ENCODE data around the gene FGF23.
A peak's percentile ranks its signal among the peaks of the same experiment; 100 is the strongest.

Gene FGF23

DNA sequence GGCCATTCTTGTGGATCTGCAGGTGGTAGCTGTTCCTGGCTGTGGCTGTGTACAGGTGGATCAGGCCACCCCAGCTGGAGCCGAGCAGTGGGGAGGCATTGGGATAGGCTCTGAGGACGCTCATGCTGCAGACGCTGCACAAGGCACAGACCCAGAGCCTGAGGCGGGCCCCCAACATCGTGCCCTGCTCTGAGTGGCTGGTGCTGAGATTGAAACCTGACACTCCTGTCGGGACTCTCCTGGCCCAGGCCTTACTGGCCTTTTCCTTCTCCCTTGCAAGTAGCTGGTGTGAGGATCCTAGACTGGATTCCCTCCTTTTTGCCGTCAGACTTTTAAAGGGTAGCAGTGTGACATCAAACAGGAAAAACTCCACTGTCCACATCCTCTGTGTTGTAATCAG, at the start of gene FGF23:
FGF23 (minus strand) TSS at position 308 of the 400 bp plus-strand sequence; CDS start at position 178, 130 bp downstream.
- POLR2A ChIA-PET: interaction anchor here (1.0 kb wide), 1 partner anchor 270 kb away, joined by 3 read pairs; the partner anchor contains the start of genes AKAP3 and NDUFA9
- CTCF ChIA-PET: no interaction called here
- DNase-seq (ENCODE audit: extremely low spot score): peak; percentile 64
- TF ChIP-seq FOXK2 (IDR thresholded peaks at IDR 0.05) (no peak), L3MBTL2 (conservative IDR thresholded peaks at IDR 0.05) (peak; percentile 37; the same call in 1 of the 2 replicates), TARDBP (IDR thresholded peaks at IDR 0.05) (no peak)

DNA sequence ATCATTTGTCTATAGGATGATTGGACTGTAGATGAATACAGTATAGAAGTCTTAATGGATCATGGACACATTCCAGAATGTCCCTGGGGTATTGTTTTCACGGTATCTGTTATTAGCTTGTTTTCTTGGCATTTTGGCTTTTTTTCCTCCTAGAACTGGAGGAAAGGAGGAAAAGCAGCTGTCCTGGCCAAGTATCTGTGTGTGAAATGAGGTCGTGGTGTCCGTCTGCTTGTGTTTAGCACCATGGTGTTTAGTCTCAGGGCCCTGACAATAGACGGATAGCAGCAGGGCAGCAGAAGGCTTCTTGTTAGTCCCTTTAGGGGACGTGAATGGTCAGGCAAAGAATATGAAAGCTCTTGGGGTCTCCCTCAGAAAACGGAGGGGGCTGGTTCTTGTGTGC, 44.9 kb upstream of the FGF23 start:
- no peak for DNase-seq (ENCODE audit: extremely low spot score)
- TF ChIP-seq LEF1 (IDR thresholded peaks at IDR 0.05; ENCODE audit: borderline replicate concordance): no peak
- no peak for TF ChIP-seq SUZ12 (IDR thresholded peaks at IDR 0.05)
- no peak for TF ChIP-seq FOXK2 (IDR thresholded peaks at IDR 0.05)
- TF ChIP-seq ZNF384 (IDR thresholded peaks at IDR 0.05): no peak
- TF ChIP-seq ARNT (IDR thresholded peaks at IDR 0.05): no peak
- TF ChIP-seq FOXM1 (IDR thresholded peaks at IDR 0.05; ENCODE audit: borderline replicate concordance): no peak
- no peak for TF ChIP-seq NFRKB (IDR thresholded peaks at IDR 0.05)
- no peak for TF ChIP-seq L3MBTL2 (conservative IDR thresholded peaks at IDR 0.05)
- TF ChIP-seq, protein P1, sequence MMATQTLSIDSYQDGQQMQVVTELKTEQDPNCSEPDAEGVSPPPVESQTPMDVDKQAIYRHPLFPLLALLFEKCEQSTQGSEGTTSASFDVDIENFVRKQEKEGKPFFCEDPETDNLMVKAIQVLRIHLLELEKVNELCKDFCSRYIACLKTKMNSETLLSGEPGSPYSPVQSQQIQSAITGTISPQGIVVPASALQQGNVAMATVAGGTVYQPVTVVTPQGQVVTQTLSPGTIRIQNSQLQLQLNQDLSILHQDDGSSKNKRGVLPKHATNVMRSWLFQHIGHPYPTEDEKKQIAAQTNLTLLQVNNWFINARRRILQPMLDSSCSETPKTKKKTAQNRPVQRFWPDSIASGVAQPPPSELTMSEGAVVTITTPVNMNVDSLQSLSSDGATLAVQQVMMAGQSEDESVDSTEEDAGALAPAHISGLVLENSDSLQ (IDR thresholded peaks at IDR 0.05): no peak
- no peak for TF ChIP-seq SP1 (IDR thresholded peaks at IDR 0.05)
- TF ChIP-seq CTBP1 (IDR thresholded peaks at IDR 0.05; ENCODE audit: borderline replicate concordance): no peak
- TF ChIP-seq ELF4 (IDR thresholded peaks at IDR 0.05): no peak
- no peak for TF ChIP-seq FOXA1 (IDR thresholded peaks at IDR 0.05)
- TF ChIP-seq BHLHE40 (IDR thresholded peaks at IDR 0.05; ENCODE audit: borderline replicate concordance): no peak
- no peak for TF ChIP-seq HDGF (IDR thresholded peaks at IDR 0.05; ENCODE audit: borderline replicate concordance)
- TF ChIP-seq TARDBP (IDR thresholded peaks at IDR 0.05): no peak
- ChIA-PET POLR2A (no interaction called here), CTCF (no interaction called here)

DNA sequence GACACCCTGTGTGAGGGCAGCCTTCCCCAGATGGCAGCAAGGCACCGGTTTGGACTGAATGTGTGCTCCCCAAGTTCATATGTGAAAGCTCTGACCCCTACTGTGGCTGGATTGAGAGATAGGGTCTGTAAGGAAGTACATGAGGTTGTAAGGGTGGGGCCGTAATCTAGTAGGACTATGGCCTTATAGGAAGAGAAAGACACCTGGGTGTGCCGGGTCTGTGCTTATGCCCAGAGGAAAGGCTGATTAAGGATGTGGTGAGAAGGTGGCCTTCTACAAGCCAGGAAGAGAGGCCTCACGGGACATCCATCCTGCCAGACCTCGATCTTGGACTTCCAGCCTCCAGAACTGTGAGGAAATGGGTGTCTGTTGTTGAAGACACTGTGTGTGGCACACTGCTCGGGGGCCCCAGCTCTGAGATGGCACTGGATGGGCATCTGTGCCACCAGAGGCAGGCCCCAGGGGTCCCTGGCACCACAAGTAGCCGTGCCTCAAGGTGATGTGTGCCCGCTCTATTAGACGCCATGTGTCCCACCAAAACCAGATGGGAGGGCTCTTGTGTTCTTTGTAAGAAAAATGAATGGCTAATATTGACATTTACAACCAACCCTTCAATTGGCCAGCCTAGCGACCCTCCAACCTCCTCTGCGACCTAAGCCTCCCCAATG, 44.1 kb upstream of the FGF23 start:
- TF ChIP-seq SUZ12 (IDR thresholded peaks at IDR 0.05): no peak
- no peak for TF ChIP-seq L3MBTL2 (conservative IDR thresholded peaks at IDR 0.05)
- TF ChIP-seq ZNF384 (IDR thresholded peaks at IDR 0.05): no peak
- no peak for TF ChIP-seq FOXM1 (IDR thresholded peaks at IDR 0.05; ENCODE audit: borderline replicate concordance)
- TF ChIP-seq LEF1 (IDR thresholded peaks at IDR 0.05; ENCODE audit: borderline replicate concordance): no peak
- no peak for TF ChIP-seq ARNT (IDR thresholded peaks at IDR 0.05)
- no peak for TF ChIP-seq SP1 (IDR thresholded peaks at IDR 0.05)
- TF ChIP-seq BHLHE40 (IDR thresholded peaks at IDR 0.05; ENCODE audit: borderline replicate concordance): no peak
- TF ChIP-seq FOXA1 (IDR thresholded peaks at IDR 0.05): no peak
- no peak for TF ChIP-seq TARDBP (IDR thresholded peaks at IDR 0.05)
- TF ChIP-seq ELF4 (IDR thresholded peaks at IDR 0.05): no peak
- TF ChIP-seq NFRKB (IDR thresholded peaks at IDR 0.05): no peak
- TF ChIP-seq CTBP1 (IDR thresholded peaks at IDR 0.05; ENCODE audit: borderline replicate concordance): no peak
- TF ChIP-seq, protein P1 (IDR thresholded peaks at IDR 0.05): no peak
- no peak for TF ChIP-seq HDGF (IDR thresholded peaks at IDR 0.05; ENCODE audit: borderline replicate concordance)
- no peak for TF ChIP-seq FOXK2 (IDR thresholded peaks at IDR 0.05)
- ChIA-PET CTCF (no interaction called here), POLR2A (no interaction called here)
- DNase-seq (ENCODE audit: extremely low spot score): no peak

DNA sequence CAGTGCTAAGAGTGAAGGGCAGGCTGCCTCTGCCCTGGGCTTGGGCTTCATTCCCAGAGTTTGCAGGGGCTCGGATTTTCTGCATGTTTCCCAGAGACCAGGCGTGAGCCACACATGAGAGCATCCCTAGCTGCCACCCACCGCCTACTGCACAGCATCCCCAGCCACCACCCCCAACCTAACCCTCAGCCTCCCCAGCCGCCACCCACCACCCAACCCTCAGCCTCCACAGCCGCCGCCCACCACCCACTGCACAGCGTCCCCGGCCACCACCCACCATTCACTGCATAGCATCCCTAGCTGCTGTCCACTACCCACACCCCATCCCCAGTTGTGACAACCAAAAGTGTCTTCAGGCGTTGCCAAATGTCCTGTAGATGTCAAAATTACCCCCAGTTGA, 43.5 kb upstream of the FGF23 start:
- DNase-seq (ENCODE audit: extremely low spot score): no peak
- ChIA-PET POLR2A (no interaction called here), CTCF (no interaction called here)
- TF ChIP-seq SP1 (IDR thresholded peaks at IDR 0.05): no peak
- TF ChIP-seq ARNT (IDR thresholded peaks at IDR 0.05): no peak
- no peak for TF ChIP-seq CTBP1 (IDR thresholded peaks at IDR 0.05; ENCODE audit: borderline replicate concordance)
- TF ChIP-seq ELF4 (IDR thresholded peaks at IDR 0.05): no peak
- no peak for TF ChIP-seq SUZ12 (IDR thresholded peaks at IDR 0.05)
- TF ChIP-seq L3MBTL2 (conservative IDR thresholded peaks at IDR 0.05): no peak
- TF ChIP-seq FOXA1 (IDR thresholded peaks at IDR 0.05): no peak
- TF ChIP-seq, protein P1 (IDR thresholded peaks at IDR 0.05): no peak
- TF ChIP-seq BHLHE40 (IDR thresholded peaks at IDR 0.05; ENCODE audit: borderline replicate concordance): no peak
- TF ChIP-seq FOXK2 (IDR thresholded peaks at IDR 0.05): no peak
- no peak for TF ChIP-seq HDGF (IDR thresholded peaks at IDR 0.05; ENCODE audit: borderline replicate concordance)
- no peak for TF ChIP-seq NFRKB (IDR thresholded peaks at IDR 0.05)
- TF ChIP-seq FOXM1 (IDR thresholded peaks at IDR 0.05; ENCODE audit: borderline replicate concordance): no peak
- no peak for TF ChIP-seq TARDBP (IDR thresholded peaks at IDR 0.05)
- no peak for TF ChIP-seq LEF1 (IDR thresholded peaks at IDR 0.05; ENCODE audit: borderline replicate concordance)
- no peak for TF ChIP-seq ZNF384 (IDR thresholded peaks at IDR 0.05)

DNA sequence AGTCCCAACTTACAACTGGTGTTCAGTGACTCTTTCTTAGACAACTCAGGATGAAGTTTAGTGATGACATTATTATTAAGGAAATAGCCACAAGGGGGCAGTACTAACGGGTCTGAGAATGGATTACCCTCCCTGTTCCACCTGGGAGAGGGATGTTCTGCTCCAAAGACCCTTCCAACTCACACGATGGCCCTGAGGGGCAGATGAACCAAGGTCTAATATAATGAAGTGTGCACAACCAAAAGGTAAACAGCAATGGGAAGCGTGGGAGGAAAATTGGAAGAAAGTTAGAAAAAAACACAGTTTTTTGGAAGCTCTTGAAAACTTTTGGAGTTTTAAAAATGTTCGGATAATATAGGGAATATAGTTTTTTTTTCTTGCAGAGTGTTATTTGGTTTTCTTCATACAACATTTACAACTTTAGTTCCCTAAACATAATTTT, 42.1 kb upstream of the FGF23 start:
- DNase-seq (ENCODE audit: extremely low spot score): peak; percentile 72
- POLR2A ChIA-PET: no interaction called here
- no peak for TF ChIP-seq FOXK2 (IDR thresholded peaks at IDR 0.05)
- TF ChIP-seq FOXM1 (IDR thresholded peaks at IDR 0.05; ENCODE audit: borderline replicate concordance): no peak
- no peak for TF ChIP-seq L3MBTL2 (conservative IDR thresholded peaks at IDR 0.05)
- TF ChIP-seq ZNF384 (IDR thresholded peaks at IDR 0.05): no peak
- TF ChIP-seq ARNT (IDR thresholded peaks at IDR 0.05): no peak
- TF ChIP-seq LEF1 (IDR thresholded peaks at IDR 0.05; ENCODE audit: borderline replicate concordance): no peak
- no peak for TF ChIP-seq TARDBP (IDR thresholded peaks at IDR 0.05)
- TF ChIP-seq SUZ12 (IDR thresholded peaks at IDR 0.05): no peak
- TF ChIP-seq SP1 (IDR thresholded peaks at IDR 0.05): no peak
- no peak for TF ChIP-seq ELF4 (IDR thresholded peaks at IDR 0.05)
- no peak for TF ChIP-seq CTBP1 (IDR thresholded peaks at IDR 0.05; ENCODE audit: borderline replicate concordance)
- CTCF ChIA-PET: interaction anchor here (0.6 to 1.3 kb wide), 2 partner anchors 10 to 17 kb away, joined by 3 to 5 read pairs; no protein-coding TSS in a partner anchor
